A673 (cell line): ENCODE results near the gene ACYP2. TPM values are rescaled to one million over a fixed set of nuclear protein-coding genes. Genes with fewer than 3 reads are reported as not detected.

ENCODE experiments used
- BruUV-seq: library from RNA; stranded (reverse); fragments of 400-500 nt; replicated peaks from 2 replicates; lab custom pipeline; 2021; lab: Mats Ljungman, UMichigan
- CTCF ChIA-PET: fragments of 300-600 bp; sonication (Branson Sonifier 250); formaldehyde crosslinking; loops from one replicate; lab custom pipeline; 2022; ENCODE audit warnings: antibody characterized with exemption; lab: Charles Lee
- POLR2A ChIA-PET: fragments of 300-600 bp; sonication (Branson Sonifier 250); formaldehyde crosslinking; loops from one replicate; lab custom pipeline; 2022; ENCODE audit warnings: antibody characterized with exemption; ENCODE audit not compliant: low non-redundant PET; lab: Charles Lee
- DNase-seq: peaks from one replicate; pipeline ENCODE4 v3.0.0-alpha.2; 2015; ENCODE audit warnings: low spot score
- H3K27ac ChIP-seq: fragments of 200-600 bp; sonication (generic); 2 replicates; pipeline ENCODE4 v1.5.1; 2016; ENCODE audit warnings: mixed run types, low read depth, mild to moderate bottlenecking, mixed read lengths, antibody characterized with exemption, low read length; ENCODE audit not compliant: poor library complexity, severe bottlenecking
- H3K27me3 ChIP-seq: fragments of 200-600 bp; sonication (generic); replicated peaks from 2 replicates; pipeline ENCODE4 v1.6.1; 2017; ENCODE audit warnings: mixed run types, low read depth, mild to moderate bottlenecking, mixed read lengths, antibody characterized with exemption, low read length; ENCODE audit not compliant: insufficient read depth, poor library complexity
- H3K36me3 ChIP-seq: fragments of 200-600 bp; sonication (generic); 2 replicates; pipeline ENCODE4 v1.6.1; 2016; ENCODE audit warnings: mixed run types, mild to moderate bottlenecking, mixed read lengths, antibody characterized with exemption, low read length; ENCODE audit not compliant: insufficient read depth, poor library complexity, severe bottlenecking
- H3K4me1 ChIP-seq: fragments of 200-600 bp; sonication (generic); 2 replicates; pipeline ENCODE4 v1.6.1; 2017; ENCODE audit warnings: mixed run types, mild to moderate bottlenecking, mixed read lengths, antibody characterized with exemption, low read length; ENCODE audit not compliant: insufficient read depth, poor library complexity, severe bottlenecking
- H3K4me3 ChIP-seq: fragments of 200-600 bp; sonication (generic); 2 replicates; pipeline ENCODE4 v1.5.1; 2016; ENCODE audit warnings: low read depth, mixed run types, mild to moderate bottlenecking, mixed read lengths, low read length; ENCODE audit not compliant: poor library complexity, severe bottlenecking
- H3K9me3 ChIP-seq: fragments of 200-600 bp; sonication (generic); 2 replicates; pipeline ENCODE4 v1.6.1; 2016; ENCODE audit warnings: mixed run types, low read depth, mild to moderate bottlenecking, mixed read lengths, antibody characterized with exemption, low read length; ENCODE audit not compliant: poor library complexity, severe bottlenecking
- EZH2 ChIP-seq: fragments of 200-600 bp; sonication (generic); IDR thresholded peaks from 2 replicates; pipeline ENCODE4 v1.6.1; 2017; ENCODE audit warnings: borderline replicate concordance, low read depth, mild to moderate bottlenecking, mixed read lengths, antibody characterized with exemption, low read length; ENCODE audit not compliant: poor library complexity, severe bottlenecking
- intact Hi-C: fragments of 100-400 bp; cut with micrococcal nuclease; formaldehyde crosslinking; loops from one replicate; pipeline ENCODE4 v1.10.0; 2022; ENCODE audit not compliant: unreplicated experiment
- total RNA-seq: library from RNA; stranded (reverse); gene quantifications from 2 replicates; pipeline ENCODE4 v1.2.3, GENCODE V29; 2021
- TF ChIP-seq, protein P1 (sequence below): fragments of 300-800, 200-600 bp; sonication (generic); conservative IDR thresholded peaks from 2 replicates; pipeline ENCODE4 v1.5.1; 2017; ENCODE audit warnings: low read depth, mild to moderate bottlenecking, antibody characterized with exemption, low read length, moderate library complexity, mixed read lengths

Gene ACYP2
- total RNA-seq, 1 experiment from 2014 or later, result 10.1 TPM

- no peaks in the 10 kb centered on the region for H3K36me3 ChIP-seq
- no peak overlapping the region for H3K27ac ChIP-seq
- ChIA-PET CTCF (no interaction called here), POLR2A (no interaction called here)
- DNase-seq, result no peak
- BruUV-seq, result no TSS peak
- intact Hi-C loops, result no loop called here
- H3K4me3 ChIP-seq, result no peak overlapping the region
- H3K9me3 ChIP-seq, result no peaks in the 10 kb centered on the region
- no peaks in the 10 kb centered on the region for H3K27me3 ChIP-seq
- H3K4me1 ChIP-seq, result no peaks in the 10 kb centered on the region
- TF ChIP-seq, protein P1, sequence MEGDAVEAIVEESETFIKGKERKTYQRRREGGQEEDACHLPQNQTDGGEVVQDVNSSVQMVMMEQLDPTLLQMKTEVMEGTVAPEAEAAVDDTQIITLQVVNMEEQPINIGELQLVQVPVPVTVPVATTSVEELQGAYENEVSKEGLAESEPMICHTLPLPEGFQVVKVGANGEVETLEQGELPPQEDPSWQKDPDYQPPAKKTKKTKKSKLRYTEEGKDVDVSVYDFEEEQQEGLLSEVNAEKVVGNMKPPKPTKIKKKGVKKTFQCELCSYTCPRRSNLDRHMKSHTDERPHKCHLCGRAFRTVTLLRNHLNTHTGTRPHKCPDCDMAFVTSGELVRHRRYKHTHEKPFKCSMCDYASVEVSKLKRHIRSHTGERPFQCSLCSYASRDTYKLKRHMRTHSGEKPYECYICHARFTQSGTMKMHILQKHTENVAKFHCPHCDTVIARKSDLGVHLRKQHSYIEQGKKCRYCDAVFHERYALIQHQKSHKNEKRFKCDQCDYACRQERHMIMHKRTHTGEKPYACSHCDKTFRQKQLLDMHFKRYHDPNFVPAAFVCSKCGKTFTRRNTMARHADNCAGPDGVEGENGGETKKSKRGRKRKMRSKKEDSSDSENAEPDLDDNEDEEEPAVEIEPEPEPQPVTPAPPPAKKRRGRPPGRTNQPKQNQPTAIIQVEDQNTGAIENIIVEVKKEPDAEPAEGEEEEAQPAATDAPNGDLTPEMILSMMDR, result no peak
- no peak for TF ChIP-seq EZH2
Measured at GRCh38 chr2:54258166-54258565, 142.8 kb downstream of the ACYP2 start.

DNA sequence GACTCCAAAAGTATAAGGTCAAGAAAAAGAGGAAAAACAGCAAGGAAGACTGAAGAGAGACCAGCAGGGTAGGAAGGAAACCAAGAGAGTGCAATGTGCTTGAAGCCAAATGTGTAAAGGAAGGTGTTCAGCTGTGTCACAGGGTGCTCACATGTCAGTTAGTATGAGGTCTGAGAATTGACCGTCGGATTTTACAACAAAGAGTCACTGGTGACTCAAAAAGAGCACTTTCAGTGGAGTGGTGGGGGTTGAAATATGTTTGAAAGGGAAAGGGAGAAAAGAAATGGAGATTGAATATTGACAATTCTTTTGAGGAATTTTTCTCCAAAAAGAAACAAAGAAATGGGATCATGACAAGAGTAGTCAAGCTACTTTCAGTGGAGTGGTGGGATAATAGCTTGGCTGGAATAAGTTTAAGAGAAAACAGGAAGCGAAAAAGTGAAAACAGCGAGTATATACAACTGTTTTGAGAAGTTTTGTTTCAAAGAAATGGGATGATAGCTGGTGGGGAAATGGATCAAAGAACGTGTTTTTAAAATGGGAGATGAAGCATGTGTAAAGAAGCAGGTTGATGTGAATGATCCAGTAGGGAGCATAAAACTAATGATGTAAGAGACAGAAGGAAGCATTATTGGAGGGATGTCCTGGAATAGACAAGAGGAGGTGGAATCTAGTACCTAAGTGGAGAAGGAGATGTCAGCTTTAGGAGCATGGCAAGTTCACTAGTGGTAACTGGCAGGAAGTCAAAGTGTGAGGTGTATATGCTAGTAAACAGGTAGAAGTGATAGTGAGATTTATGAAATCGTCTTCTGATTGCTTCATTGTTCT lies 144.2 kb downstream of the ACYP2 start:
- intact Hi-C loops, result no loop called here
- TF ChIP-seq, protein P1, result no peak
- TF ChIP-seq EZH2, result no peak
- ChIA-PET CTCF (no interaction called here), POLR2A (no interaction called here)
- no peaks in the 10 kb centered on the region for H3K36me3 ChIP-seq
- H3K9me3 ChIP-seq, result no peaks in the 10 kb centered on the region
- H3K27me3 ChIP-seq, result no peaks in the 10 kb centered on the region
- DNase-seq, result no peak
- no peaks in the 10 kb centered on the region for H3K4me1 ChIP-seq
- no peak overlapping the region for H3K27ac ChIP-seq
- H3K4me3 ChIP-seq, result no peak overlapping the region
- no TSS peak for BruUV-seq

- no peak for DNase-seq
- TF ChIP-seq, protein P1, result no peak
- TF ChIP-seq EZH2, result no peak
- H3K9me3 ChIP-seq, result no peaks in the 10 kb centered on the region
- intact Hi-C loops, result no loop called here
- H3K4me1 ChIP-seq, result no peaks in the 10 kb centered on the region
- H3K36me3 ChIP-seq, result no peaks in the 10 kb centered on the region
- no peak overlapping the region for H3K27ac ChIP-seq
- ChIA-PET CTCF (no interaction called here), POLR2A (no interaction called here)
- no peaks in the 10 kb centered on the region for H3K27me3 ChIP-seq
- H3K4me3 ChIP-seq, result no peak overlapping the region
- no TSS peak for BruUV-seq
Measured at GRCh38 chr2:54260241-54260595, 144.8 kb downstream of the ACYP2 start.
